H1 (cell line): ENCODE results near the gene SSNA1. TPM values are rescaled to one million over a fixed set of nuclear protein-coding genes. Genes with fewer than 3 reads are reported as not detected.

Experiments used
- CREB1 ChIP-seq: IDR thresholded peaks from 2 replicates; pipeline ENCODE4 v1.6.1; 2012; ENCODE audit warnings: inconsistent platforms
- KDM1A ChIP-seq: fragments of 200-600, 300-600 bp; sonication (generic); IDR thresholded peaks from 2 replicates; pipeline ENCODE4 v1.7.1; 2016; ENCODE audit warnings: mild to moderate bottlenecking, low read length, borderline replicate concordance
- RFX5 ChIP-seq: IDR thresholded peaks from 2 replicates; pipeline ENCODE4 v1.6.1; 2011; ENCODE audit warnings: low read depth, low read length, improper control_type of control experiment, borderline replicate concordance
- USF2 ChIP-seq: IDR thresholded peaks from 2 replicates; pipeline ENCODE4 v1.6.1; 2011; ENCODE audit warnings: low read length, improper control_type of control experiment
- polyA plus RNA-seq, 7 experiments: library from polyadenylated mRNA; depleted of rRNA in 3 of 7; stranded (reverse) in 5 of 7; unstranded in 2 of 7; fragments of >200 nt in 5 of 7; fragments of 200-250 nt in 2 of 7; gene quantifications; 1 replicate in 5 of 7; 2 replicates in 1 of 7; 4 replicates in 1 of 7; pipeline versions ENCODE4 v1.2.1 to v1.2.3, GENCODE V29; 2011 to 2013; ENCODE audit warnings: missing spikeins in 2 of 7, mixed read lengths in 2 of 7
- total RNA-seq: library from RNA; stranded (reverse); fragmentation: NEBNext Ultra II Directional; extraction: Animal tissue kit (Norgen Biotek cat#: 25700); gene quantifications from 2 replicates; pipeline ENCODE4 v1.2.1, GENCODE V29; 2021

SSNA1 gene
- total and polyA plus RNA-seq, 2 of the 8 experiments (the other 6 are each of a cell fraction or from before 2014, with no cell fraction given), result 87.3 to 157 TPM

GRCh38 chr9:137191245-137191644 lies 2.8 kb downstream of the SSNA1 start (continued):
- TF ChIP-seq KDM1A (no peak), CREB1 (no peak), RFX5 (no peak), USF2 (no peak)
